Measurements from ENCODE around the gene KIF26A.

DNA sequence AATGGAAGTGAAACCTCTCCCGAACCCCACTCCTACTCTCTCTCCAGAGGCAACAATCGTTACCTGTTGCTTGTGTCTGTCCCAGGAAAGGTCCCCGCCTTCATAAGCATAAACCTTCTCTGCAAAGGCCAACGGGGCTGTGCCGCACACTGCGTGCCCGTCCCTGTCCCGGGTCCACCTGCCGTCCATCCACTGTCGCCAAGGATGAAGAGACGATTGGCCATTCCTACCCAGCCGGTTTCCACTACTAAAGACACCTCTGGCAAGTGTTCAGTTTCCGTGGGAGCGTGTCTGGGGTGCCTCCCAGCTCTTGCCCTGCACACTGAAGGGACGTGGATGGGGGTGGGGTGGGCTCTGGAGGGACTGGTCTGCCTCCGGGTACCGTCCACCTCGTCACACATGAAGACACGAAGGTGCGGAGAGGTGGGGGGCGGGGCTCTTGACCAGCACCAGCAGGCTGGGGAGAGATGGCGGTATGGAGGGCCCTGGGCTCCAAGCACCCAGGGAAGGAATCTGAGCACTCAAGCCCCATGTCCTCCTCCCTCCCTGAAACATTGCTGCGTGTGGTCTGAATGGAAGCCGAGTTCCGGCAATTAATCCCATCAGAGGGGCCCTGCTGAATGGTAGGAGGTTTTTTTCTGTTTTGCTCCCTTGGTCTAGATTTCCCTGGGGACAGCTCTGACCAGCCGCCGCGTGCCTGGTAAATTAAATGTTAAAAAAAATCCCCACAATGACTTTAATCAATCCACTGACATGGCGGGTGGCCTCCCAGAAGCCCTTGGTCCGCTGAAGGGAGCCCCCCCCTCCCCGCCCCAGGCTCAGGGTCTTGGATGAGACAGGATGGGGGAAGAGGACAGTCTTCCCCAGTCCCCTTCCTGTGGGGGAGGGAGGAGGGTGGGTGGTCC, 4.1 kb upstream of the KIF26A start:
- TF ChIP-seq POLR2A (IDR thresholded peaks at IDR 0.05; ENCODE audit: low read depth) (no peak), POLR2AphosphoS5 (IDR thresholded peaks at IDR 0.05) (no peak)
- TF ChIP-seq, protein P1, sequence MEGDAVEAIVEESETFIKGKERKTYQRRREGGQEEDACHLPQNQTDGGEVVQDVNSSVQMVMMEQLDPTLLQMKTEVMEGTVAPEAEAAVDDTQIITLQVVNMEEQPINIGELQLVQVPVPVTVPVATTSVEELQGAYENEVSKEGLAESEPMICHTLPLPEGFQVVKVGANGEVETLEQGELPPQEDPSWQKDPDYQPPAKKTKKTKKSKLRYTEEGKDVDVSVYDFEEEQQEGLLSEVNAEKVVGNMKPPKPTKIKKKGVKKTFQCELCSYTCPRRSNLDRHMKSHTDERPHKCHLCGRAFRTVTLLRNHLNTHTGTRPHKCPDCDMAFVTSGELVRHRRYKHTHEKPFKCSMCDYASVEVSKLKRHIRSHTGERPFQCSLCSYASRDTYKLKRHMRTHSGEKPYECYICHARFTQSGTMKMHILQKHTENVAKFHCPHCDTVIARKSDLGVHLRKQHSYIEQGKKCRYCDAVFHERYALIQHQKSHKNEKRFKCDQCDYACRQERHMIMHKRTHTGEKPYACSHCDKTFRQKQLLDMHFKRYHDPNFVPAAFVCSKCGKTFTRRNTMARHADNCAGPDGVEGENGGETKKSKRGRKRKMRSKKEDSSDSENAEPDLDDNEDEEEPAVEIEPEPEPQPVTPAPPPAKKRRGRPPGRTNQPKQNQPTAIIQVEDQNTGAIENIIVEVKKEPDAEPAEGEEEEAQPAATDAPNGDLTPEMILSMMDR (IDR thresholded peaks at IDR 0.05) = no peak

Measured in esophagus muscularis mucosa (tissue), 3 donors.